Activated naive CD4-positive, alpha-beta T cell treated with anti-CD3 and anti-CD28 coated beads, Interleukin-2, amount 10 ng/mL, durations not matched to agents 7 days and 5 days (primary cell): ENCODE data around the gene OLFML1.

Source experiments
- CTCF ChIA-PET: fragments of 350-600 bp; sonication (Branson Sonifier 250); formaldehyde crosslinking; loops from one replicate; lab custom pipeline; 2021; ENCODE audit warnings: antibody characterized with exemption; lab: Charles Lee
- DNase-seq: peaks from one replicate; pipeline ENCODE4 v3.0.0-alpha.2; 2020
- H3K27ac Mint-ChIP-seq: one replicate; pipeline ENCODE4 v1.8.0; 2021; ENCODE audit warnings: mild to moderate bottlenecking, moderate library complexity, mixed read lengths
- H3K27me3 Mint-ChIP-seq: one replicate; pipeline ENCODE4 v1.8.0; 2021; ENCODE audit warnings: mild to moderate bottlenecking, mixed read lengths
- H3K36me3 Mint-ChIP-seq: one replicate; pipeline ENCODE4 v1.8.0; 2021; ENCODE audit warnings: mixed read lengths
- H3K4me1 Mint-ChIP-seq: one replicate; pipeline ENCODE4 v1.8.0; 2021; ENCODE audit warnings: mixed read lengths
- H3K4me3 Mint-ChIP-seq: one replicate; pipeline ENCODE4 v1.8.0; 2021; ENCODE audit warnings: mild to moderate bottlenecking, moderate library complexity, mixed read lengths
- H3K9me3 Mint-ChIP-seq: one replicate; pipeline ENCODE4 v1.8.0; 2021; ENCODE audit warnings: mixed read lengths

Gene OLFML1

DNA sequence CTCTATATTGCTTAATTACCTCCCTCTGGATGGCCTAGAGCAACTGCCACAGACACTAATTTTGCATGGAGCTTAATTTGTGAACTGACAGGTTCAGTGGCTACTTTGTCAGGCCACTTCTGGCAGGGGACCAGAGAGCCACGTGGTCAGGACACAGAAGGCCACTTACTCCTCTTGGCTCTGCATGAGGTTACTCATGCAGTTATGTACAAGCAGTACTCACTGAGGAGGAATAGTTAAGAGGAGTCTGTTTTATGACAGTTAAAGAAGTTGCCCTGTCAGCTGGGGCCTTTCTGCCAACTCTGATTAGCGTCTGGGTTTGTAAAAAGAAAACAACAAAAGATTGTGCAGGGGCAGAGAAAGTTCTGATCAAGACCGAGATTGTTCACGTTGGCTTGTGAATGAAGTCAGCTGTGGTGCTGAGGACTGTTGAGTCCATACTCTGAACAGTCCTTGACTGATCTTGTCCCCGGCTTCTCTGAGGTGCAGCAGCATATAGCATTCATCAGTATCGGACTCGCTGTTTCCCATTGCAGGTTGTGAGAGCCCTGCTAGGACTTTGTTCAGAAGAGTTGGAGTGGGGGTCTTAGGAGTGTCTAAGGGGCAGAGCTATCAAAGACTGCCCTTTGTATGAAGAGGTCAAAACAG is 69.9 kb downstream of the OLFML1 start:
- no peak overlapping the region for H3K4me3 Mint-ChIP-seq
- H3K36me3 Mint-ChIP-seq = peaks cover 12% of the 10 kb centered on the region
- H3K9me3 Mint-ChIP-seq = no peaks in the 10 kb centered on the region
- CTCF ChIA-PET = no interaction called here
- H3K27ac Mint-ChIP-seq = no peak overlapping the region
- no peaks in the 10 kb centered on the region for H3K27me3 Mint-ChIP-seq
- no peak for DNase-seq
- H3K4me1 Mint-ChIP-seq = no peaks in the 10 kb centered on the region

DNA sequence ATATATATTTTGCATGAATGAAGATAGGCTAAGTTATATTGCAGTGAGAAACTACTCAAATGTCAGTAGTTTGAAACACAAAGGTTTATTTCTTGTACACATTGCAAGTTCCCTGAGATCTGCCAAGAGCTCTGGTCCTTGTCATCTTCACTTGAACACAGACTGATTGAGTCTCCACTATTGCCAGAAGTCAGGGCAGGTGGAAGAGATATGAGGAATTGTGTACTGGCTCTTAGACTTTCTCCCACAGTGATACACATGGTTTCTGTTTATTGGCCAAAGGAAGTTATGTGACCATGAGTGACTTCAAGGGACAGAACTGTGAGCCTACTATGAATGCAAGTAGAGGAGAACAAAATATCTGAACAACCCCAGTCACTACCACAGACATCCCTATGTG is 72.7 kb downstream of the OLFML1 start:
- CTCF ChIA-PET = no interaction called here
- no peak overlapping the region for H3K4me3 Mint-ChIP-seq
- no peaks in the 10 kb centered on the region for H3K9me3 Mint-ChIP-seq
- no peak overlapping the region for H3K27ac Mint-ChIP-seq
- H3K27me3 Mint-ChIP-seq = no peaks in the 10 kb centered on the region
- no peak for DNase-seq
- peaks cover 6% of the 10 kb centered on the region for H3K36me3 Mint-ChIP-seq
- no peaks in the 10 kb centered on the region for H3K4me1 Mint-ChIP-seq

DNA sequence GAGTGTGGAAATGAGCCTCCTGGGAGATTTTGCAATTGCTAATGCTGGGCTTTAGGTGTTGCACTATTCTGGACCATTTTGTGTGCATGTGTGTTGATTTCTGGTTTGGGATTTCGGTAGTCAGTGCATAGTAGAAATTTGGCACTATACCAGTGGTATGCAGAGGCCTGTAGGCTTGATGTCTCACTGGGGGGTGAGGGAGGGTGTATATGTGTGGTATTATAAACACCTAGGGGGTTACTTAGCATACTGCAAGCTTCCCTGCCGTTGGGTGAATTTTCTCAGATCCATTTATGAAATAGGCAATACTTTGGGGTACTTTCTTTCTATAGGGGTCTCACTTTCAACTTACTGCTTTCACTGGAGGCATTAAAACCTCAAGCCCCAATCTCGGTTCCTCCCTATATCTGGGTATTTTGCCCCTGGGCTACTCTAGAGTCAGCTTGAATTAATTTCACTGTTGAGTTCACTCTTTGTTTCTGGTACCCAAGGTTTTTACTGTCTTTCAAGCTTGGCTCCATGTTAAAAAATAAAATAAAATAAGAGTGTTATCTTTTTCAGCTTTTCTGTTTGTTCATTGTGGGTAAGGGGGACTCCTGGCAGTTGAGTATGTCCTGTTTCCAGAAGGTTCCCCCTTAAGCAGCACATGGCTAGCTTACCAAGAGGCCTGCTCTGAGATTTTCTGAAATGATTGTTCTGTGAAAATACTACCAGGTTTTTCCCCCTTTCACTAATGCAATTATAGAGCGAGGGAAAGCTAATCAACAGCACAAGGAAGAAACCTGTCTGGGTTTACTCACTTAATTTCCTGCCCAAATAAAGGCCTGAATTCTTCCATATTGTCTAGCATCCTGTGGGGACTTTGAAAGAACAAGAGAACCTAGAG is 74.3 kb downstream of the OLFML1 start:
- Mint-ChIP-seq H3K9me3 (no peaks in the 10 kb centered on the region), H3K27me3 (no peaks in the 10 kb centered on the region), H3K27ac (no peak overlapping the region), H3K36me3 (peaks cover 3% of the 10 kb centered on the region), H3K4me3 (no peak overlapping the region), H3K4me1 (no peaks in the 10 kb centered on the region)
- CTCF ChIA-PET = interaction anchor here (1.7 kb wide), 1 partner anchor 12 kb away, joined by 5 read pairs; no protein-coding TSS in a partner anchor
- DNase-seq = no peak
